SK-N-SH treated with all-trans-retinoic acid at 6 μM for 48 hours (cell line): ENCODE measurements around the gene CDC6.

Experiments
- ISL1 ChIP-seq: fragments of 250-450 bp; sonication (Bioruptor Pico); IDR thresholded peaks from 2 replicates; pipeline ENCODE4 v2.1.2; 2022; ENCODE audit warnings: mild to moderate bottlenecking, moderate library complexity
- TF ChIP-seq, protein P1 (sequence below): fragments of 250-450 bp; sonication (Bioruptor Pico); IDR thresholded peaks from 2 replicates; pipeline ENCODE4 v1.8.0; 2021; ENCODE audit warnings: low read depth, mild to moderate bottlenecking, moderate library complexity, borderline replicate concordance

DNA sequence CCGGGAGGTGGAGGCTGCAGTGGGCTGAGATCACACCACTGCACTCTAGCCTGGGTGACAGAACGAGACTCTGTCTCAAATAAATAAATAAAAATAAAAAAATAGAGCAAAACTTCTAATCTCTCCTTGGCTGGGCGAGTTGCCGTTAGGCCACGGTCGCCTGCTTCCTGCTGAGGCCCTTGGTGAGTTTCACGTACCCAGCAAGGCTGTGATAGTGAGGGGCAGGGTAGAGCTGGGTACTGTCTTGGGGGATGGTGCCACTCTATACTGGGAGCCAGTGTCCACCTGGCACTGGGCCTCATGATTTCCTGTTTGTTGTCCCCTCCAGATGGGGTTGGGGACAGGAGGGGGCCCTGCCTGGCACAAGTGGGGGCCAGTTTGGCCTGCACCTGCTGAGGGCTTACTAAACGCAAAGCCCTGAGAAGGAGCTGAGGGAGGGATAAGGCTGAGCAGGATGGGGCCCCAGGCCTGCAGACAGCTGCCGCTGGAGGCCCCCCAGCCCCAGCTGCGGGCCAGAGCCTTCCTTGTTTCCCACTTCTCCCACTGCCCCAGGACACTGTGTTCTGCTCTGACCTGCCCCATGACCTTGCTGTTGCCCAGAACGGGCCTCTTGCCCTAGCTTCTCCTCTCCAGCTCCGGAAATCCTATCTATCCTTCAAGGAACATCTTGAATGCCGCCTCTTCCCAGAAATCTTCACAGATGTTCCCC, 51.4 kb downstream of the CDC6 start:
- TF ChIP-seq ISL1 (CRISPR knock-in tag) = no peak
- TF ChIP-seq, protein P1, sequence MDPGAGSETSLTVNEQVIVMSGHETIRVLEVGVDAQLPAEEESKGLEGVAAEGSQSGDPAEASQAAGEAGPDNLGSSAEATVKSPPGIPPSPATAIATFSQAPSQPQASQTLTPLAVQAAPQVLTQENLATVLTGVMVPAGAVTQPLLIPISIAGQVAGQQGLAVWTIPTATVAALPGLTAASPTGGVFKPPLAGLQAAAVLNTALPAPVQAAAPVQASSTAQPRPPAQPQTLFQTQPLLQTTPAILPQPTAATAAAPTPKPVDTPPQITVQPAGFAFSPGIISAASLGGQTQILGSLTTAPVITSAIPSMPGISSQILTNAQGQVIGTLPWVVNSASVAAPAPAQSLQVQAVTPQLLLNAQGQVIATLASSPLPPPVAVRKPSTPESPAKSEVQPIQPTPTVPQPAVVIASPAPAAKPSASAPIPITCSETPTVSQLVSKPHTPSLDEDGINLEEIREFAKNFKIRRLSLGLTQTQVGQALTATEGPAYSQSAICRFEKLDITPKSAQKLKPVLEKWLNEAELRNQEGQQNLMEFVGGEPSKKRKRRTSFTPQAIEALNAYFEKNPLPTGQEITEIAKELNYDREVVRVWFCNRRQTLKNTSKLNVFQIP (CRISPR knock-in tag) = no peak
